GM12873 (cell line): Measurements from ENCODE around the gene OSBPL2.

Experiments used
- TF ChIP-seq, protein P1 (sequence below): IDR thresholded peaks from 2 replicates; pipeline ENCODE4 v1.5.1; 2012; ENCODE audit warnings: low read depth, mild to moderate bottlenecking, moderate library complexity, low read length, control low read depth; ENCODE audit not compliant: insufficient read depth; ENCODE audit errors: missing control alignments

Gene OSBPL2

DNA sequence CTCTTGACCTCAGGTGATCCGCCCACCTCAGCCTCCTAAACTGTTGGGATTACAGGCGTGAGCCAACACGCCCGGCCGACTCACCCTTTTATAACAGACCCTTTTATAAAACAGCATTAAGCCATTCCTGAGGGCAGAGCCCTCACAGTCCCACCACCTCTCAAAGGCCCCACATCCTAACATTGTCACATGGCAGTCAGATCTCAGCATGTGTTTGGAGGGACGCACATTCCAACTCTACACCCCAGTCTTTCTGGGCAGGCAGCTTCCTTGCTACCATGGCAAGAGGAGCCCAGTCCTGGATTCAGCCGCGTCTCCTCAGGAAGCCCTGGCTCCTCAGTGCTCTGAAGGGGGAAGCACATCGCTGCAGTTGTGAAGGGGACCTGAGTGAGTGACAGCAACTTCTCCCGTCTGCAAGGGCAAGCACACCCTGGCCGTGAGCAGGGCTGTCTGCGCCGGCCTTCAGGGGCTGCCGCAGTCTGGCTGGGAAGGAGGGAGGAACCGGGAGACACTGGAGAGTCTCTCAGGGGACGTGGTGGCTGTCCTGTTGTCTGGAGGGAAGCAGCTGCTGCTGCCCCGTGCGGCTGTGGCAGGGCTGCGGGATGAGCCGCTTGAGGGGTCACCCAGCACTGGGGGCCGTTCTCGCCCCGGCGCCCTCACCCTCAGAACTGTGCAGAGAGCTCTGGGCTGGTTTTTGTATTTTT is 15.9 kb downstream of the OSBPL2 start:
- TF ChIP-seq, protein P1, sequence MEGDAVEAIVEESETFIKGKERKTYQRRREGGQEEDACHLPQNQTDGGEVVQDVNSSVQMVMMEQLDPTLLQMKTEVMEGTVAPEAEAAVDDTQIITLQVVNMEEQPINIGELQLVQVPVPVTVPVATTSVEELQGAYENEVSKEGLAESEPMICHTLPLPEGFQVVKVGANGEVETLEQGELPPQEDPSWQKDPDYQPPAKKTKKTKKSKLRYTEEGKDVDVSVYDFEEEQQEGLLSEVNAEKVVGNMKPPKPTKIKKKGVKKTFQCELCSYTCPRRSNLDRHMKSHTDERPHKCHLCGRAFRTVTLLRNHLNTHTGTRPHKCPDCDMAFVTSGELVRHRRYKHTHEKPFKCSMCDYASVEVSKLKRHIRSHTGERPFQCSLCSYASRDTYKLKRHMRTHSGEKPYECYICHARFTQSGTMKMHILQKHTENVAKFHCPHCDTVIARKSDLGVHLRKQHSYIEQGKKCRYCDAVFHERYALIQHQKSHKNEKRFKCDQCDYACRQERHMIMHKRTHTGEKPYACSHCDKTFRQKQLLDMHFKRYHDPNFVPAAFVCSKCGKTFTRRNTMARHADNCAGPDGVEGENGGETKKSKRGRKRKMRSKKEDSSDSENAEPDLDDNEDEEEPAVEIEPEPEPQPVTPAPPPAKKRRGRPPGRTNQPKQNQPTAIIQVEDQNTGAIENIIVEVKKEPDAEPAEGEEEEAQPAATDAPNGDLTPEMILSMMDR = no peak

DNA sequence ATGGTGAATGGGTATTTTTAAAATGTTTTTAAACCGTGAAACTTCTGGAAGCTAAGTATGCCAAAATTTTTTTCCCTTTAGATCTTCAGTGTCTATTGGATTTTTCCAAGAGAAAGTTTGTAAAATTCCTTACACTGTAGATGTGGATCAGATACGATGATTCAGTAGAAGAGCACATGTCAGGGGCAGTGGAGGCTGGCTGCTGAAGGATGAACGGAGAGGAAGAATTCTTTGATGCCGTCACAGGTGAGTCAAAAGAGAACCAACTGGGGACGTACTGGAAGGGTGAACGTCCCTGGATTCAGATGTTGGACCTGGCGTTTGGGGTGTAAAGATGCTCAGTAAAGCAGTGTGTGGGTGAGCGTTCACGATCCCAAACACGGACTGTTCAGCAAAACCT is 17.7 kb downstream of the OSBPL2 start:
- TF ChIP-seq, protein P1 = no peak

DNA sequence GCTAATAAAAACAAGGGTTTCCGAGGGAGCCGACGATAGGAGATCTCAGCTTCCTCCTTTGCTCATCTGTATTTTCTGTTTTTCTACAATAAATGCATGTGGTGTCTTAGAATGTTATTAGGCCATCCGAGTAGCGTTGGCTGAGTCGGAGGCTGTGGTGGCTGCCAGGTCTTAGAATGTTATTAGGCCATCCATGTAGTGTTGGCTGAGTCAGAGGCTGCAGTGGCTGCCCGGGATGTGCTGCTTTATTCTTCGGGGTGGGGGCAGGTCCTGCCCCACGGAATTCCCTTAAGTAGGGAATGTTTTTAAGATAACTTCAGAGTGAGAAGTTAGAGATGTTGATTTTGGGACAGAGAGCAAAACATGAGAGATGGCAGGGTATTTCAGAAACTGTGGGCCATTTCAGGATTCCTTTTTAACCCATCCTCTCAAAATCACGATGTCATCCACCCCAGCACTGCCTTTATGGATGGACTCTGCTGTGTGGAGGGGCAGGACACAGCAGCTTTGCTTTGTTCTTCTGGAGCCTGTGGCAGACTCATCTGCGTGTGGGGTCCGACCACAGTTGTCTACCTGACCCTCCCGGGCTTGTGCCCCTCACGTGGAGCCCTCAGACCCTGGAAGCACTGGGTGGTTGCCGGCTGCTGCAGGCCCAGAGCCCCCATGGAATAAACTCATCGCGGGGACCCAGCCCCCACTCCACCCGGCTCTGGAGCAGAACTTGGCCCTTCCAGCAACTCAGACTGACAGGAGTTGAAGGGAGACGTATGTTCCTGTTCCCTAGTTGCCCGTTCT is 20.4 kb downstream of the OSBPL2 start:
- TF ChIP-seq, protein P1 = no peak

DNA sequence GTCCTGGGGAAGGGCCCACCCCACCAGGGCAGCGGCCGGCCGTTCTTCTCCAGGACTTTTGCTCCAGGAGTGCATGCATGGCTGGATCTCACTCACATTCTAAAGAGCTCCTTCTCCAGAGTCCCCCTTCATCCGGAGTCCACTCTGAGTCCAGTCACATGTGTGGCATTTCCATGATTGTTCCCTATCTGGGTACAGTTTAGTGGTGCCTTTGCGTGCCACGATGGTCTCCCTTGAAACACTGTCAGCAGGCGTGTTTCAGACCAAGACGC is 20.9 kb downstream of the OSBPL2 start:
- TF ChIP-seq, protein P1 = no peak

DNA sequence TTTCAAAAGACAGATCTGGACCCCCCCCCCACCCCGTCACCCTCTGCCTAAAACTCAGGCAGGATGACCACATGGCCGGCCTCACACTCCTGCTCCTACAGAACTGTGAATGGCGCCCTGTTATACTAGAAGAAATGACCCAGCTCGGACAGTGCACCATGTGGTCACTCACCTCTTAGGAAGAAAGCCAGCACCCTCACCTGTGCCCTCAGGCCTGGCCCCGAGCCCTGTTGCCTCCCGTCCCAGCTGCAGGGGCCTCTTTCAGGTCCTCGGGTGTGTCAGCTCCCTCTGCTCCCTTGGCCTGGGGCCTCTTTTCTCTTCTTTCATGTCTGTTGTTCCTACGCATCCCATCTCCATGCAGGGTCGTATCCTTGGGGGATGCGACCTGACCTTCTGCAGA is 23.7 kb downstream of the OSBPL2 start:
- TF ChIP-seq, protein P1 = no peak

DNA sequence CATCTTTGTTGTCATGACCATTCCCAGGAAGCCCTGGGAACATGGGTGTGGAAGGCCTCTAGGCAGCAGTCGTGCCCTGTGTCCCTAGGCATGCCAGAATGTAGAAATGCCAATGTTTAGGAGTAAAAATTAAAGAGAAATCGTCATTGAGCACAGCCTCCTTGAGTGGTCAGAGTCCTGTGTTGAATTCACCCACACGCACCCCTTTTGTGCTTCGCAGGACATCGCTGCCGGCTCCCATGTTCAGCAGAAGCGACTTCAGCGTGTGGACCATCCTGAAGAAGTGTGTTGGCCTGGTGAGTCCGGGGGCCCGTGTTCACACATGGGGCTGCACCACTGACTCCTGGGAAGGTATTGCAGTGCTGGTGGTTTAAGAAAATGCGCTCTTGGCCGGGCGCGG is 25.1 kb downstream of the OSBPL2 start:
- TF ChIP-seq, protein P1 = no peak

DNA sequence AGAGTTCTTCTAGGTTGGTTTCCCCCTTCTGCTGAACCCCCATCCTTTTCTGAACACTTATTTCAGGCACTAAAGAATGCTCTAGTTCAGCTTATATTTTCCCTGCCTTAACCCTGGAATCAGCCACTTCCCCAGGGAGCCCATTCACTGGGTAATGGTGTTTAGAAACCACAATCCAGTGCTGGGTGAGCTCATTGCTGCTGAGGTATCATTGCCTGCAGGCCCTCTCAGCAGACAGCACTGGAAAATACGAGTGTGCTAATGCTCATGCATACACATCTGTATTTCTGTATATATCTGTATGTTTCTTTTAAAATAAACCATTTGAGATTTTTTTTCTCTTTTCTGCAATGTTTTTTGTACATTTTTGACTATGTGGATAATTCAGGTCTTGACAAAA is 27.0 kb downstream of the OSBPL2 start:
- TF ChIP-seq, protein P1 = no peak
